Measurements from ENCODE around the gene HACD2.

Gene HACD2

DNA sequence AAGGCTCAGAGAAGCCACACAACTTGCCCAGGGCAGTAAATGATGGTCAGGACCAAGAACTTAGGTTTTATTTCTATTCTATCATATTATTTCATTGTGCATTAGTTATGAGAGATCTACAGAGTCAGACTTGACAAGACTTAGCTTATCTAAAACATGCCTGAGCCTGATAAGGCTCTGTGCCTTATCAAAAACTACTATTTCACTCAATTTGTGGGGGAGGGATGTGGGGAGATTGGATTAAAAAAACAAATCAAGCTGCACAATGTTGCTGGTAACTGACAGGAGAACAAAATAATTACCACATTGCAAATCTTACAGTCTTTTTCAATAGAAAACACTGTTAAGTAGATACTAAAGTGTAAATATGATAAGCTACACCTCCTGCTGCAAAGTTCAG lies 16.0 kb downstream of the HACD2 start:
- no peak for DNase-seq

GRCh38 chr3:123568034-123568433 lies 16.8 kb downstream of the HACD2 start:
- no peak for DNase-seq

- DNase-seq: no peak
Observed at GRCh38 chr3:123564056-123564455, 20.8 kb downstream of the HACD2 start.

GRCh38 chr3:123562547-123562946 lies 22.3 kb downstream of the HACD2 start:
- no peak for DNase-seq

DNA sequence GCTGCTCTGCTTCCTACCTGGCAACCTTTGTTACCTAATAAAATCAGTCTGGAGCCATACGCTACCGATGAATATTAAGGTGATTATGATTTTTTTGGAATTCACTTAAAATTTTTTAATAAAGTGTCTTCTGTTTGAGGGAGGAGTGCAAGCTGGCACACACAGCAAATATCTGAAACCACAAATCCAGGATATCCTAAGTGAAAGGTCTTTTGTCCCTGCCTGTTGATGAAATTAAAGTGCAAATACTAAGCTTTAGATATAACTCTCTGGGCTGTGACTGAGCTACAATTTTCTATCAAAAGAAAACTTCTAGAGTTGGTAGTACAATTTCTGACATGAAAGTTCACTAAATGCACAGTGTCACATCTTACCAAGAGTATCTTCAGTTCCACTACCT lies 23.7 kb downstream of the HACD2 start:
- DNase-seq: no peak

DNA sequence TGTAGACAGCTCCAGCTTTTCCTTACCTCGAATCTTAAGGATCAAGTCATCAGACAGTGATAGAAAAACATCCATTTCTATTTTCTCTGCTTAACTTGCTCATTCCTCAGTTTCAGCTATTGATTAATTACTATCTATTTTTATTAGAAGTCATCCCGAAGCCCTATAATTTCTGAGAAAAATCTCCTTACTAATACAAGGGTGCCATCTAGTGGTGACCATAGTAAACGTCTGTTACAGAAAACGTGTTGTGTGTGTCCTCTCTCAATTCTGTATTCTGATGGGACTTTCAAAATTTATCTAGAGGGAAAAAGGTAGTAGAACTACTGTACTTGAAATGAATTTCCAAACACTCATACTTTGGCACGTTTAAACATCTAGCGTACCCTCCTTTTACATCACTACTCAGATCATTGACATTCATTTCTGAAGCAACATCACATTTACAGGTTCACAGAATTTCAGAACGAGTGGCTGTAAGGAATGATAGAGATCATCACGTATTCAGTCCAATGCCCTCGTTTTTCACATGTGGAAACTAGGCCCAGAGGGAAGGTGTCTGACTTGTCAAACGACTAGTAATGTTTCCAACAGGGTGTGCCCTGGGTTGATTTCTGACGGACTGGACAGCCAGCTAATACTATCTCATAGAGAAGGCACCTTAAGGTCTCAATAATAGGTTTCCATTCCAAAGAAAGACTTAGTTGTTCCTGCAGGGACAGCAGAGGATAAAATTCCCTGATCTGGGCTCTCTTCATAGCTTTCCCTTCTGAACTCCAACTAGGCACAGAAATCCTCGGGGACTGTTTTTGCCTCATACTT lies 25.6 kb downstream of the HACD2 start:
- DNase-seq: no peak

DNA sequence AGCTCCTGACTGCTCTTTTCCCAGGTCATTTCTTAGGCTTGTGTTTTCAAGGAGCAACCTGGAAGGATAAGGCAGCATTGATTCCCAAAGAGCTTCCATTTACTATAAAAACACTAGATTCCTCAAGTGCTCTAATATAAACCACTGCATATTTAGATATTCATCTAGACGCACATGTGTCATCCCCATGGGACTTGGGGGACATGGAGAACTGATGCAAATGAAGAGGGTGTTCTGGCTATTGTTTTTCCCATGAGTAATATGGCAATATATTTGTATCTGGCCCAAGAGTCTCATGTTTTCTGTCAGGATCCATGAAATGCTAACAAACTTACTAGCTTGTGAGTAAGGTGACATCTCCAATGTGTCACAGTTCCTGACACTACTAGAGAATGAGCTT lies 31.3 kb downstream of the HACD2 start:
- DNase-seq: no peak

- no peak for DNase-seq
Observed at GRCh38 chr3:123552768-123553167, 32.1 kb downstream of the HACD2 start.

DNA sequence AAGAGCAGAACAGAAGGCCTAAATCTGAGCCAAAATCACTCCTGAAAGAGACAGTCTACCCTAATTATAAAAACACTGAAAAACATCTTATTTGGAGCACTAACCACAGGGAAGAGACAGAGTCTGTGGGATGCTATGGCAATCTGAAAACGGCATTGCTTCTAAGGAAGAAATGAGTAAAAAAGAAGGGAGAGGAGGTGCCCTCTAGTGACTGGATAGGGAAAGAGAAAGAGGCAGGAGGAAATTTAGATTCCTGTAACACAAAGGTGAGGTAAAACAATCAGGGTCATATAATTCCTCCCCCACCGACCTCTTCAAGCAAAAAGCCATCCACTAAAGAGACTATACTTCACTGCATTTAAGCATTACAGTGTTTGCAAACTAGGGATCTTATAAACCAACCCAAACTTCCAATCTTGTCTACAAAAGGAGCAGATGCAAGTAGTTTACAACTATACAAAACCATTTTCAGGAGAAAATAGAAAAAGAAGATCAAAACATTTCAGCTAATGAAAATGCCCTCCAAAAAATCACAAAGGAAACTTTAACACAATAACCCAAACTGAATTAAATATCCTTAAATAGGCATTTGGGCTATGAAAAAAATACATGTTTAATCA lies 32.6 kb downstream of the HACD2 start:
- no peak for DNase-seq

DNA sequence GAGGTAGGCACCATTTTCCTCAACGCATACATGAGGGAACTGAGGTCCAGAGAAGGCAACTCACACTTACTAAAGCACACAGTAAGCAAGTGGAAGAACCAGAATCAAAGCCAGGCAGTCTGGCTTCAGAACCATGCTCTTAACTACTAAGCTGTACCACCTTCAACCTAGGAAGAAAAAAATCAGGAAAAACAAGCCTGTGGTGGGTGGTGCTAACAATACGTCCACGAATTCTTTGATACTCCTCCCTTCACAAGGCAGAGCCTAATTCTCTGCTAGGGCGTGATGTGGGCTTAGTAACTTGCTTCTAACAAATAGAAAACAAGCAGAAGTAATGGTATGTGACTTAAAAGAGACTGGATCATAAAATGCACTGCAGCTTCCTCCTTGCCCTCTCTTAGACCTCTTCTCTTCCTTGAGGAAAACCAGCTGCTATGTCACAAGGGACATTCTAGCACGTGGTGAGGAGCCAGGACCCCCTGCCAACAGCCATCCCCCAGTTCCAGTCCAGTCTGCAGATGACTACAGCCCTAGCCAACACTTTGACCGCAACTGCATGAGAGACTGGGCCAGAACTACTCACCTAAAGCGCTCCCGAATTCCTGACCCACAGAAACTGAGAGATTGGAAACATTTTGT lies 36.9 kb downstream of the HACD2 start:
- no peak for DNase-seq

GRCh38 chr3:123546133-123546755 lies 38.6 kb downstream of the HACD2 start:
- DNase-seq: no peak

GRCh38 chr3:123543950-123544349 lies 40.9 kb downstream of the HACD2 start:
- no peak for DNase-seq

GRCh38 chr3:123540285-123540684 lies 44.6 kb downstream of the HACD2 start:
- no peak for DNase-seq

GRCh38 chr3:123536153-123536895 lies 48.5 kb downstream of the HACD2 start:
- no peak for DNase-seq

GRCh38 chr3:123535580-123535979 lies 49.3 kb downstream of the HACD2 start:
- DNase-seq: no peak

DNA sequence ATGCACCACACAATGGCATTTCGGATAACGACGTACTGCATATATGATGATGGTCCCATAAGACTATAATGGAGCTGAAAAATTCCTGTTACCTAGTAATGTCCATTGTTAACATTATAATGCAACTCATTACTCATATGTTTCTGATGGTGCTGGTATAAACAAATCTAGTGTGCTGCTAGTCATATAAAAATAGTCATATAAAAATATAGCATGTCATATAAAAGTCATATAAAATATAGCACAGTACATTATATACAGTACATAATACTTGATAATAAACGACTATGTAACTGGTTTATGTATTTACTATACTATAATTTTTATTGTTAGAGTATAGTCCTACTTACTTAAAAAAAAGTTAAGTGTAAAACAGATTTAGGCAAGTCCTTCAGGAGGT lies 50.6 kb downstream of the HACD2 start:
- DNase-seq: no peak

DNA sequence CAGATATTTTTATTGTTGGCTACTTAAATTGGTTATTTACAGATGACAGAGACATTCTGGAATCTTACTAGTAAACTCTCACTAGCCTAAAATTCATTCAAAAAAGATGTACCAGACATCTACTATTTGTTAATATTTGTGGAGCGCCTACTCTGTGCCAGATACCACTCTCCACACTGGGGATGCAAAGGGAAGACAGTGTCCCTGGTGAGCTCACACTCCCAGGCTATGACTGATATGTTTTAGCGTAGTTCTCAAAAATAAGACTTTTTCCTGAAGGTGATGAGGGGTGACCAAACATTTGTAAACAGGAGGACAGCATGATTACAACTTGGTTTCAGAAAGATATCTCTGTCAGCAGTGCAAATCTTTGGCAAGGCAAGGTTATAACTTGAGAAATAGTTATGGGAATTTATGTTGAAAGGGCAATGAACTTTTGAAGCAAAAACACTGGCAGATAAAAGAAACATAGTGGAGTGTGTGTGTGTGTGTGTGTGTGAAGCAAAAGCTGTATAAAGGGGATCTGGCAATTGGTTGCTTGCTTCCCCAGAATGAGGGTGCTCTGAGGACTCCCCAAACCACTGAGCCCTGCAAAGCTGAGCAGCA lies 51.2 kb downstream of the HACD2 start:
- no peak for DNase-seq

- DNase-seq: no peak
Observed at GRCh38 chr3:123528130-123528529, 56.7 kb downstream of the HACD2 start.

- no peak for DNase-seq
Observed at GRCh38 chr3:123527046-123527445, 57.8 kb downstream of the HACD2 start.

DNA sequence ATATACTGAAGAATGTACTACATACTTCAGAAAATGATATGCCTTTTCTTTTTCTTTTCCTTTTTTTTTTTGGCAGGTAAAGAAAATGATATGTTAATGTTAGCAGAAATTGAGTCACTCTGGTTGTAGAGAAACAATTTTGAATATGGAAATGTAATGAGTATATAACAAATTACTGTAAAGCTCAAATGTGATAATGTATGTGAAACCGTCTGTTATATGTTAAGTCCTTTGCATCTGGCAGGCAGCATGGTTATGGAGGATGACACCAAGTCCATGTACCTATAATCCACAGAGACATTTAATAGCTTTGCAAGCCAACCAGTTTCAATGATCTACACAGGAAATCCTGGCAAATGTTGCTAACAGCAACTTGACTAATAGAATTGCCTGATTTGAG lies 58.4 kb downstream of the HACD2 start:
- no peak for DNase-seq

- no peak for DNase-seq
Observed at GRCh38 chr3:123525433-123525832, 59.4 kb downstream of the HACD2 start.

DNA sequence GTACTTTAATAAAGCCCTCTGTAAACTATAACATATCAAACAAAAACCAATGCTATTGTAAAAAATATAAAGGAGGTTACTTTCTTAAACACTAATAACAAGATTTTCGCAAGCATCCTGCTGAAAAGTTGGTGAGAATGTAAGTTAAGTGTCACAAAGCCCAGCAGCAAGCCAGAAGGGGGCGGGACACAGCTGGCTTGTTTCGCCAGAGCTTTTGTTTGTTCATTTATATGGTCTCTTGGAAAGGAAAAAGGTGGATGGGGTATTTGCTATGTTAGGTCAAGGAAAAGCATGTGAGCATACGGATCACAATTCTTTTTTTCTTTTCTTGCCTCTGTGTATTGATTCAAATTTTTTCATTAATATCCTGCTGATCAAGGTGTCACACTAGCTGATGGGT lies 59.9 kb downstream of the HACD2 start:
- no peak for DNase-seq

GRCh38 chr3:123523023-123523412 lies 61.8 kb downstream of the HACD2 start:
- no peak for DNase-seq
